IPS DF 4.7 (cell line): ENCODE measurements around the gene RASSF5.

Experiments used
- DNase-seq: peaks from one replicate; pipeline ENCODE4 v3.0.0-alpha.2; 2013; ENCODE audit warnings: low spot score; ENCODE audit errors: extremely low read depth

The RASSF5 gene

DNA sequence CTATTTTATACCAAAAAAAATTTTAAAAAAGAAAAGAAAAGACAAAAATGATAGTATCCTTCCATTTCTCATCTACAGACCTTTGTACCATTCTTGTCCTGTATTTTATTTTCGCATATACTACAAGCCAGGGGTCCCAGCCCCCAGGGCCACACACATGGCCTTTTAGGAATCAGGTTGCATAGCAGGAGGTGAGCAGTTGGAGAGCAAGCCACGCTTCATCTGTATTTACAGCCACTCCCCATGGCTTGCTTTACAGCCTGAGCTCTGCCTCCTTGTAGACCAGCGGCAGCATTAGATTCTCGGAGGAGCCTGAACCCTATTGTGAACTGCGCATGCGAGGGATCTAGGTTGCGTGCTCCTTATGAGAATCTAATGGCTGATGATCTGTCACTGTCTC, 39.8 kb downstream of the RASSF5 start:
- no peak for DNase-seq

GRCh38 chr1:206550446-206550845, 43.1 kb downstream of the RASSF5 start:
- DNase-seq: no peak

- no peak for DNase-seq
Measured at GRCh38 chr1:206551296-206551985, 44.1 kb downstream of the RASSF5 start.

- no peak for DNase-seq
Measured at GRCh38 chr1:206551986-206552326, 44.6 kb downstream of the RASSF5 start.

- DNase-seq: no peak
Measured at GRCh38 chr1:206554211-206554610, 46.9 kb downstream of the RASSF5 start.

DNA sequence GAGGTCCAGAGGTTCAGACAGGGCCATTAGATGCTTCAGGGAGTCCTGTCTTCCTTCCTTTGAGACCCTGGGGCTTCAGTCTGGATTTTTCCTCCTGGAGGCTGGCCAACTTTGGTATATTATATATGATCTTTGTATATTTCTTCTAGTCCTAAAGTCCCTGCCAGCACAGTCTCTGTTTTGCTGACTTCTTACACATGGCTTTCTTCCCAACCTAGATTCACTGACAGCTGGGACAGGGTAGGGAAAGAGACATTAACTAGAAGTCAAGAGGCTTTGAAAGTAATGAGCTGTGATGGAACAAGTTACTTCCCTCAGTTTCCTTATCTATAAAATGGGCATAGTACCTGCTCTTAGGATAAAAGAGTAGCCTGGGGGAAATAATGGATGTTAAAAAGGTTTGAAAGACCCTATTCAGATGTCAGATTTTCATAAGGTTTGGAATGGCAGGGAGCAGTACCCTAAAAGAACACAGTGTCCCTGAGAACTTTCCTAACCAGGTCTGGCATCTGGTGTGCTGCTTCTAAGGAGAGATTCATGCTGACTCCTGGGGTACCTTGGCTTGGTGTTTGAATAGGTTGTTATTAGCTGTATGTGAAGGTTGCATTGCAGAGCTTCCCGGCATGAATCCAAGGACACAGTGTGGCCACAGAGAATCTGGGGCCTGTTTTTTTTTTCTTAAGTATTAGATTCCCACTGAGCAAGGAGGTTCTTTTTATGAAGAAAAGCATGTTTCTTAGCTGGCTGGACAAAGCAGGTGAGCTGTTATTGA, 47.6 kb downstream of the RASSF5 start:
- no peak for DNase-seq

DNA sequence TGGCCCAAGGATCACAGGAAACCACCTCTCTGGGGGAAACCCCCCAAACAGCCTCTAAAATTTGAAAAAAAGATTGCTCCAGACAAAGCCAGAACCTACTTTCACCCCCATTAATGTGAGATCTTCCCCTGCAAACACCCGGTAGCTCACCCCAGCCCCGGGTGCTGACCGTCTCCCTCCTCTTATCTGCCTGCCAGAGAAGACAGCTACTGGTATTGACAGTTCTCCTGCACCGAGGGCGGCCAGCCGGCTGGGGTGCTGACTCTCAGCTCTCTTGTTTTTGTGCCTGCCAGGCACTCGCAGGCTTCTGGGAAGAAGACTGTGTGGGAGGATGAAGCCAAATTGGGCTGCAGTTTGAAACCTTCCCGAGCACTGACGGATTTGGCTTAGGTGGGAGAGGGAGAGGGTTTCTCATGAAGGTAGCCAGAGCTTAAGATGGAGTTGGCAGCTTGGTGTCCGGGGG, 48.2 kb downstream of the RASSF5 start:
- no peak for DNase-seq

- no peak for DNase-seq
Measured at GRCh38 chr1:206556047-206556749, 48.9 kb downstream of the RASSF5 start.

DNA sequence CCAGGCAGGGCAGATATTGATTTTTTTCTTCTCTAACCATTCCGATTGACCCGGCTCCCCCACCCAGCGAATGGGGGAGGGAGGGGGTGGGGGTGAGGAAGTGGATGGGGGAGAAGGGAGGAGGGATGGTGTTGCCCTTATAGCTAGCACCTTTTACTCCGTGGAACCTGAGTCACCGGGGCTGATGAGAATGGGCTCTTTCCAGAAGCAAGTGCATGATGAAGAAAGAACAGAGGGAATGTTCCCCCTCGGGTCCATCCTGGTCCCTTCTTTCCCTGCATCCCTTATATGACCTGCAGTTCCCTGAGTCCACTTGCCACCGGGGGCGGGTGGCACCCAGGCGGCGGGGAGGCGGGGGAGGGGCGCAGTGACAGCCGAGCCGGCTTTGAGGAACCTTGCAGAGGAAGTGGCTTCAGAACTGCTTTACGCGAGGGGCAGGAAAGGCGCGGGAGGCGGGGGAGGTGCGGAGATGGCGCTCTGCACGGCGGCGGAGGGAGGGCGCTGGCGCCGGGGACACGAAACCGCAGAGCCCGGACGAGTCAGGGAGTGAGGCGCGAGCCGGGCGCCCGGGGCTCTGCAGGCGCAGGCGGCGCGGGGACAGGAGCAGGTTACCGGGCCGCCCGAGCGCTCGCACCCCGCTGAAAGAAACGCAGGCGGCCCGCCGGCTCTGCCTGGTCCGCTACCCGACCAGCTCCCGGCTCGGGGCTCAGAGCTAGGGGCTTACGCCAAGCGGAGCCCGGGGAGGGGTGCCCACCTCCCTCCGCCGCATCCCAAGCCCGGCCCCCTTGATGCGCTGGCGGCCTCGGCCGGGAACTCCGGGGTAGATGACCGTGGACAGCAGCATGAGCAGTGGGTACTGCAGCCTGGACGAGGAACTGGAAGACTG, 49.7 kb downstream of the RASSF5 start:
- no peak for DNase-seq

GRCh38 chr1:206557636-206558473, 50.5 kb downstream of the RASSF5 start:
- no peak for DNase-seq

GRCh38 chr1:206558794-206559671, 51.7 kb downstream of the RASSF5 start:
- no peak for DNase-seq

GRCh38 chr1:206559672-206559995, 52.3 kb downstream of the RASSF5 start:
- no peak for DNase-seq

- no peak for DNase-seq
Measured at GRCh38 chr1:206560007-206560716, 52.8 kb downstream of the RASSF5 start.

- DNase-seq: no peak
Measured at GRCh38 chr1:206563367-206564207, 56.3 kb downstream of the RASSF5 start.

DNA sequence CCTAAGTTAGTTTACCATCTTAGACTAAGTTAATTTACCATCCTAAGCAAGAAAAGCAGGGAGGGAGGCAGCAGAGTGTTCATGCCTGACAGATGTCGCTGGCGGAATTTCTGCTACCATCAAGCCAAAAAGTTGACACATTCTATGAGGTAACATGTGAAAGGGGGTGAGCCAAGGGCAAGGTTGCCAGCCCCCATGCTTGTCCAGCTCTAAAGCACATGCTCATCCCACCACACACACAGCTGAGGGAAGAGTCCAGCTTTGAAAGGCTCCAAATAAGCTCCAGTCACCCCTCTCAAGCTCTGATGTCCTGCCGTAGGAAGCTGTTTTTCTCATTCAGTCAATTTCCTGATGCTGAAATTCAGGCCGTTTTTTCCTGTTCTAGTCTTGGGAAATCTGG, 58.7 kb downstream of the RASSF5 start:
- DNase-seq: no peak

DNA sequence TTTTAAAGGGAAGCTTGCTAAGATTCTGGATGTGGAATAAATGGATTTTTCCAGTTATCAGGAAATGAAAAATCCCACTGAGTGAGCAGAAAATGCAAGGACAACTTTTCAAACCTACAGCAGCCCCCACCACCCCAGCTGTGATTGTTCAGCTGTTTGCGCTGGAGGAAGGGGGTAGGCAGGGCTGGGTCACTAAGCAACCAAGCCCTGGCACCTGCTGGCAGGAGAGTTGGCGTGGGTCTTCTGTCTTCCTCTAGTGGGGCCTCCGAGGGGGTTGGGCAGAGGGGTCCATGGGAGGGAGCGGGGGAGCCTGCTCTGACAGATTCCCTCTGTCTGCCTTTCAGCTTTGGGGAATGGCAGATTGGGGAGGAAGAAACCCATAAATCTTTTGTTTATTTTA, 59.7 kb downstream of the RASSF5 start:
- no peak for DNase-seq

DNA sequence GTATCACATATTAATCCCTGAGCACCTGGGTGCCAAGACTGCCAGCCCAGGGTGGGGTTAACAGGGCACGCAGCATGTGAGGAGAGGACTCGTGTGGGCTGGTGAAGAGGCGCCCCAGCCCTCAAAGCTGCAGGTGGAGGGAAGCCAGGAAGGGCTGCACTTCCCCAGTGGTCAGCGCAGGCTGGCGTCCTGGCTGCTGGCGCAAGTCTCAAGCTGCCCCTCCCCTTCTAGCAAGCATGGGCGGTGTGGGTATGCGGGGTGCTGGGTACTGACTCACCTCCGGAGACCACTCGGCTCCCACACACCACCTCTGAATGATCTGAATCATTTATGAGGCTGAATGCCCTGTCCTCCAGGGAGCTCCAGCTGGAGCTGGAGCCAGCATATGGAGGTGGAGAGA, 60.9 kb downstream of the RASSF5 start:
- no peak for DNase-seq

DNA sequence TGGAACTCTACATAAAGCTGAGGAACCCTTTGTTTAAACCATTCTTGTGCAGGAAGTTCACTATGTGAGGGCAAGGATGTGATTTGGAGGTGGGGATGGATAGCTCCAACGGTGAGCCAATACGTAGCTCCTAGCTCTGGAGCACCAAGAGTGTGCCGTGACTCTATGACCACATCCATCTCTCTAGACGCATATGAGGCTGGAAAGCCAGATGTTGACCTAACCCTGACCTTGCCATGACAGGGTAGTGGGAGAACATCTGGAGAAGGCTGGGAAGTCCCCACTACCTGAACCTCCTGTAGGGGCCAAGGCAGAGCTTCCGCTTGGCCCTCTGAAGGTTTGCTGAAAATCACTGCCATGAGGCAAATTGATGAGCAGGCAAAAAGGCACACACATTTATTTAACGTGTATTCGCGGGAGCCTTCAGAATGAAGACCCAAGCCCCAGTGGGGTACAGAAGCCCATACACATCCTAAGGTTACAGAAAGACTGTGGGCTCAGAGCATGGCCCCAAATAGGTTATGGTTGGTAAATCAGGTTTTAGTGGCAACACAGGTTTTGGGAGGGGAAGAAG, 61.5 kb downstream of the RASSF5 start:
- DNase-seq: no peak
